ENCODE results near the gene MRM3.
"Not testable (repeated sequence)": the region's sequence is repeated elsewhere in the genome, so short reads cannot be mapped to it uniquely, and the experiment has no call there.

Gene MRM3

DNA sequence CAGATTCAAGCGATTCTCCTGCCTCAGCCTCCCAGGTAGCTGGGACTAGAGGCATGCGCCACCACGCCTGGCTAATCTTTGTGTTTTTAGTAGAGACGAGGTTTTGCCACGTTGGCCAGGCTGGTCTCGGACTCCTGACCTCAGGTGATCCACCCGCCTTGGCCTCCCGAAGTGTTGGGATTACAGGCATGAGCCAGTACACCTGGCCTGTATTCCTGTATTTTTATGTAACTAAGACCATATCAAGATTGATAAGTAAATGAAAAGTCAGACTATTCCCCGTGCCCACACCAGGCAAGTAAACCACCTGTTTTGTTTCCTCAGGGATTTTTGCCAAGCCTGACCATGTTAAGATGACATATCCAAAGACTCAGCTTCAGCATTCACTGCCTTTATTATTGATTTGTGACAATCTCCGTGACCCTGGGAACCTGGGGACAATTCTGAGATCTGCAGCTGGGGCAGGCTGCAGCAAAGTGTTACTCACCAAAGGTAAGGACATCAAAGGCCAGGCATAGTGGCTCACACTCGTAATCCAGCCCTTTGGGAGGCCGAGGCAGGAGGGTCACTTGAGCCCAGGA is 5.6 kb downstream of the MRM3 start:
- no peak for DNase-seq (ENCODE audit: low spot score)
- peaks cover 58% of the 10 kb centered on the region for H3K36me3 ChIP-seq (ENCODE audit: low read depth)
- TF ChIP-seq, protein P1, sequence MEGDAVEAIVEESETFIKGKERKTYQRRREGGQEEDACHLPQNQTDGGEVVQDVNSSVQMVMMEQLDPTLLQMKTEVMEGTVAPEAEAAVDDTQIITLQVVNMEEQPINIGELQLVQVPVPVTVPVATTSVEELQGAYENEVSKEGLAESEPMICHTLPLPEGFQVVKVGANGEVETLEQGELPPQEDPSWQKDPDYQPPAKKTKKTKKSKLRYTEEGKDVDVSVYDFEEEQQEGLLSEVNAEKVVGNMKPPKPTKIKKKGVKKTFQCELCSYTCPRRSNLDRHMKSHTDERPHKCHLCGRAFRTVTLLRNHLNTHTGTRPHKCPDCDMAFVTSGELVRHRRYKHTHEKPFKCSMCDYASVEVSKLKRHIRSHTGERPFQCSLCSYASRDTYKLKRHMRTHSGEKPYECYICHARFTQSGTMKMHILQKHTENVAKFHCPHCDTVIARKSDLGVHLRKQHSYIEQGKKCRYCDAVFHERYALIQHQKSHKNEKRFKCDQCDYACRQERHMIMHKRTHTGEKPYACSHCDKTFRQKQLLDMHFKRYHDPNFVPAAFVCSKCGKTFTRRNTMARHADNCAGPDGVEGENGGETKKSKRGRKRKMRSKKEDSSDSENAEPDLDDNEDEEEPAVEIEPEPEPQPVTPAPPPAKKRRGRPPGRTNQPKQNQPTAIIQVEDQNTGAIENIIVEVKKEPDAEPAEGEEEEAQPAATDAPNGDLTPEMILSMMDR (IDR thresholded peaks at IDR 0.05; ENCODE audit: poor library complexity, severe bottlenecking), result no peak
- no peak for ATAC-seq (ENCODE audit: low read depth)
- H3K9me3 ChIP-seq (ENCODE audit: severe bottlenecking), result no peaks in the 10 kb centered on the region
- H3K27me3 ChIP-seq (ENCODE audit: insufficient read depth, poor library complexity, severe bottlenecking), result no peaks in the 10 kb centered on the region
- H3K4me3 ChIP-seq (ENCODE audit: severe bottlenecking), result no peak overlapping the region
- peaks cover 22% of the 10 kb centered on the region for H3K4me1 ChIP-seq (ENCODE audit: insufficient read depth, poor library complexity, severe bottlenecking)
- H3K27ac ChIP-seq (ENCODE audit: poor library complexity, severe bottlenecking), result no peak overlapping the region

DNA sequence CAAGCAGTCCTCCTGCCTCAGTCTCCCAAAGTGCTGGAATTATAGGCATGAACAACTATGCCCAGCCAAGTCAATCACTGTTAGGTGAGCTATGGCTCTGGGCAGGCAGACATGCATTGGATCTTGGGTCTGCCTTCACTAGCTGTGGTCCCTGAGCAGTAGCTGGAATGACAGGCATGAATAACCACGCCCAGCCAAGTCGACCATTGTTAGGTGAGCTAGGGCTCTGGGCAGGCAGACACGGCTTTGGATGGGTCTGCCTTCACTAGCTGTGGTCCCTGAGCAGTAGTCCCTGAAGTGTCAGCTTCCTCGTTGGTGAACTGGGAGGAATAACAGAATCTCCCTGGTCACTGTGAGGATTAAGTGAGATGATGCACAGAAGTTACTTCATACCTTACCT is 6.4 kb downstream of the MRM3 start:
- ATAC-seq (ENCODE audit: low read depth) (no peak), DNase-seq (ENCODE audit: low spot score) (no peak)
- Histone ChIP-seq H3K9me3 (ENCODE audit: severe bottlenecking) (no peaks in the 10 kb centered on the region), H3K27me3 (ENCODE audit: insufficient read depth, poor library complexity, severe bottlenecking) (no peaks in the 10 kb centered on the region), H3K36me3 (ENCODE audit: low read depth) (peaks cover 55% of the 10 kb centered on the region), H3K4me3 (ENCODE audit: severe bottlenecking) (no peak overlapping the region), H3K27ac (ENCODE audit: poor library complexity, severe bottlenecking) (peak overlapping the region; percentile 78), H3K4me1 (ENCODE audit: insufficient read depth, poor library complexity, severe bottlenecking) (peaks cover 16% of the 10 kb centered on the region)
- TF ChIP-seq, protein P1 (IDR thresholded peaks at IDR 0.05; ENCODE audit: poor library complexity, severe bottlenecking), result no peak

DNA sequence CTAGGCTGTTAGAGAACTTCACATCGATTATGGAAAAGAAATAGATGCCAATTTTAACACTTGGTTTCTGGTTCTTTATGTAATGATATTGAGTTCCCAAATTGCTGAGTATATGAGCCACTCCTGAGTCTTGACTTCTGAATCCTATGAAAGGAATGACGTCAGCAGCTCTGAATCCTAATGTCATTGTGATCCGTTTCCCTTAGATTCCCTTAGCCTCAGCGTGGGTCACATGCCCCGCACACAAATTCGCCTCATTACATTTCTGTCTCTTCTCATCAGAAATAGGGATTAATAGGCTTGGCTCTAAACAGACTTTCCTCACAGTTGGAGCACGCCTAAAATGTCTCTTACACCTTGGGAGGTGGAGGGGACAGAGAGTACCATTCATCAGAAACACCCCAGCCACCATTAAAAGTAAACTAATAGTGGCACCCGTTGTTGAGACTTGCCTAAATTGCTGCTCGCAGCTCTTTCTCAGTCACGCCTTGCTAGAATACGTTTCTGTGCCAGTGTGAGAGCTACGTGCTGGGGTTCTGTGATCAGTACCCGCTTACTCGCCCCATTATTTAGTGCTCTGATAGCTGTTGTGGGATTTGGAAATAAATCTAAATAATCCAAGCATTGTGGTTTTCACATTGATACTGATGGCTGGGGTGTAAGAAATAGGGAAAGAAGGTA is 7.1 kb downstream of the MRM3 start:
- H3K36me3 ChIP-seq (ENCODE audit: low read depth), result peaks cover 48% of the 10 kb centered on the region
- H3K4me3 ChIP-seq (ENCODE audit: severe bottlenecking), result no peak overlapping the region
- TF ChIP-seq, protein P1 (IDR thresholded peaks at IDR 0.05; ENCODE audit: poor library complexity, severe bottlenecking), result no peak

DNA sequence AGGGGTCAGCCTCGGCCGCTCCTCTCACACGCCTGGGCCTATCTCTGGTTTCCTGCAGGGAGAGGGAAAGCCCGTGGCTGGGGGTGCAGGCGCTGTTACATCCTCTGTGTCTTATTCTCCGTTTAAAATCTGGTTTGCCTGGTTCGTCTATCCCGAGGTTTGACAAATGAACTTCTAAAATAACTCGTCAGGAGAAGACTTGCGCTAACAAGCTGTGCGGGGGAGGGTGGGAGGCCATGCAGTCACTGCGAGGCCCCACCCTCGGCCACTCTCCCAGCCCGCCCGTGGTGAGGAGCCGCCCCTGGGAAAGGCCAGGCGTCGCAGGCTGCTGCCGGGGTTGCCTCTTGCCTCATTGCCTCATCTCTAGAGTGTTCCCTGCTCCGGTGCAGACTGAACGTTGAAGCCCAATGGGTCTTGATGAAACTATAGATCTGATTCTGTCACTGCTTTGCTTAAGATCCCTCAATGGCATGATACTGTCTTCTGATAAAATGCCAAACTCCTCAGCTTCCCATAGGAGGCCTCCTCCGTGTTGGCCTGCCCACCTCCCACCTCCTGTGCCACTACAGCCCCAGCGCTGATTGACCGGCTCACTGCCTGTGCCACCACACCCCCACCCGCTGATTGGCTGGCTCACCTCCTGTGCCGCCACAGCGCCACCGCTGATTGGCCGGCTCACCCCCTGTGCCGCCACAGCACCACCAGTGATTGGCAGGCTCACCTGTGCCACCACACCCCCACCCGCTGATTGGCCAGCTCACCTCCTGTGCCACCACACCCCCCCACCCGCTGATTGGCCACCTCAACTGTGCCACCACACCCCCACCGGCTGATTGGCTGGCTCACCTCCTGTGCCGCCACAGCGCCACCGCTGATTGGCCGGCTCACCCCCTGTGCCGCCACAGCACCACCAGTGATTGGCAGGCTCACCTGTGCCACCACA is 8.0 kb downstream of the MRM3 start:
- peak; percentile 69 for ATAC-seq (ENCODE audit: low read depth)
- H3K36me3 ChIP-seq (ENCODE audit: low read depth), result peaks cover 39% of the 10 kb centered on the region
- DNase-seq (ENCODE audit: low spot score), result peak; percentile 88

More for the DNA sequence above, 7.1 kb downstream of the MRM3 start:
- Histone ChIP-seq H3K27me3 (ENCODE audit: insufficient read depth, poor library complexity, severe bottlenecking) (no peaks in the 10 kb centered on the region), H3K9me3 (ENCODE audit: severe bottlenecking) (no peaks in the 10 kb centered on the region), H3K4me1 (ENCODE audit: insufficient read depth, poor library complexity, severe bottlenecking) (peaks cover 12% of the 10 kb centered on the region), H3K27ac (ENCODE audit: poor library complexity, severe bottlenecking) (peak overlapping the region; percentile 78)
- no peak for ATAC-seq (ENCODE audit: low read depth)
- no peak for DNase-seq (ENCODE audit: low spot score)

DNA sequence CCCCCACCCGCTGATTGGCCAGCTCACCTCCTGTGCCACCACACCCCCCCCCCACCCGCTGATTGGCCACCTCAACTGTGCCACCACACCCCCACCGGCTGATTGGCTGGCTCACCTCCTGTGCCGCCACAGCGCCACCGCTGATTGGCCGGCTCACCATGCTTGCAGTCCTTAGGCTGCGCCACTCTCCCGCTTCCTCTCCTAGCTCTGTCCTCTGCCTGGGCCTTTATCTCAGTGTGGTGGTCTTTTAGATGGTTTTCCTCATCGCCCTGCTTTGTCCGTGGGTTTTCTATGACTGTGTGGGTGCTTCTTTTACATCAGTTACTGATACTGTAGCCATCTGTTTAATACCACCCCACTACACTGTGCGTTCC is 8.7 kb downstream of the MRM3 start:
- peak overlapping the region; percentile 30 for H3K27ac ChIP-seq (ENCODE audit: poor library complexity, severe bottlenecking)
- peak overlapping the region; percentile 6 for H3K4me3 ChIP-seq (ENCODE audit: severe bottlenecking)
- not testable (repeated sequence) for H3K9me3 ChIP-seq (ENCODE audit: severe bottlenecking); H3K27me3 ChIP-seq (ENCODE audit: insufficient read depth, poor library complexity, severe bottlenecking); DNase-seq (ENCODE audit: low spot score)
- peaks cover 35% of the 10 kb centered on the region for H3K36me3 ChIP-seq (ENCODE audit: low read depth)
- peak; percentile 35 for ATAC-seq (ENCODE audit: low read depth)
- H3K4me1 ChIP-seq (ENCODE audit: insufficient read depth, poor library complexity, severe bottlenecking), result peaks cover 12% of the 10 kb centered on the region

More for the DNA sequence above, 8.0 kb downstream of the MRM3 start:
- peaks cover 12% of the 10 kb centered on the region for H3K4me1 ChIP-seq (ENCODE audit: insufficient read depth, poor library complexity, severe bottlenecking)
- not testable (repeated sequence) for H3K9me3 ChIP-seq (ENCODE audit: severe bottlenecking); H3K4me3 ChIP-seq (ENCODE audit: severe bottlenecking); H3K27me3 ChIP-seq (ENCODE audit: insufficient read depth, poor library complexity, severe bottlenecking)
- peak overlapping the region; percentile 78 for H3K27ac ChIP-seq (ENCODE audit: poor library complexity, severe bottlenecking)
